DND-41 (cell line): ENCODE measurements around the gene DIAPH2.

Experiments used
- ATAC-seq: fragments of 200-7000 bp; cut with Tn5 transposase; 3 replicates; pipeline ENCODE4 v1.9.1; 2021; ENCODE audit warnings: low read depth; ENCODE audit not compliant: insufficient read depth
- DNase-seq: peaks from one replicate; pipeline ENCODE4 v3.0.0-alpha.2; 2020
- H2AFZ ChIP-seq: 2 replicates; pipeline ENCODE4 v1.6.0; 2012; ENCODE audit warnings: low read depth, low read length
- H3K27ac ChIP-seq: 2 replicates; pipeline ENCODE4 v1.5.1; 2012; ENCODE audit warnings: low read length, inconsistent platforms
- H3K27me3 ChIP-seq: fragments of 200-600 bp; sonication (generic); 2 replicates; pipeline ENCODE4 v1.6.0; 2012; ENCODE audit warnings: low read length, mild to moderate bottlenecking, inconsistent platforms; ENCODE audit not compliant: insufficient read depth, poor library complexity
- H3K36me3 ChIP-seq: 2 replicates; pipeline ENCODE4 v1.5.1; 2012; ENCODE audit warnings: low read length, inconsistent platforms; ENCODE audit not compliant: insufficient read depth
- H3K4me1 ChIP-seq: 2 replicates; pipeline ENCODE4 v1.5.1; 2012; ENCODE audit warnings: mild to moderate bottlenecking, low read length; ENCODE audit not compliant: insufficient read depth
- H3K4me2 ChIP-seq: 2 replicates; pipeline ENCODE4 v1.6.0; 2012; ENCODE audit warnings: mild to moderate bottlenecking, moderate library complexity, low read length, inconsistent platforms; ENCODE audit not compliant: insufficient read depth
- H3K4me3 ChIP-seq, 2 experiments: fragments of 200-600 bp in 1 of 2; shearing (Covaris generic) in 1 of 2; 2 replicates each; pipeline ENCODE4 v1.5.1; 2012 to 2016; ENCODE audit warnings: inconsistent platforms in 2 of 2, low read length in 2 of 2, mild to moderate bottlenecking in 2 of 2, low read depth in 1 of 2, moderate library complexity in 1 of 2
- H3K79me2 ChIP-seq: 2 replicates; pipeline ENCODE4 v1.6.0; 2012; ENCODE audit warnings: low read length, inconsistent platforms; ENCODE audit not compliant: insufficient read depth
- H3K9ac ChIP-seq: 2 replicates; pipeline ENCODE4 v1.6.0; 2012; ENCODE audit warnings: low read depth, mild to moderate bottlenecking, inconsistent platforms, low read length, moderate library complexity
- H3K9me3 ChIP-seq: 2 replicates; pipeline ENCODE4 v1.5.1; 2012; ENCODE audit warnings: low read length, moderate library complexity, mild to moderate bottlenecking, inconsistent platforms; ENCODE audit not compliant: insufficient read depth, severe bottlenecking
- H4K20me1 ChIP-seq: 2 replicates; pipeline ENCODE4 v1.6.0; 2012; ENCODE audit warnings: low read length; ENCODE audit not compliant: insufficient read depth
- CTCF ChIP-seq: IDR thresholded peaks from 2 replicates; pipeline ENCODE4 v1.5.1; 2012; ENCODE audit warnings: borderline replicate concordance, low read length, moderate library complexity, mild to moderate bottlenecking; ENCODE audit not compliant: poor library complexity, severe bottlenecking; ENCODE audit errors: extremely low read depth
- EZH2 ChIP-seq: IDR thresholded peaks from 3 replicates; pipeline ENCODE4 v1.6.1; 2012; ENCODE audit warnings: borderline replicate concordance, low read depth, mild to moderate bottlenecking, moderate library complexity, low read length, inconsistent platforms; ENCODE audit not compliant: severe bottlenecking

DIAPH2 gene

GRCh38 chrX:96997196-96997595 lies 312.6 kb downstream of the DIAPH2 start:
- TF ChIP-seq EZH2, result no peak
- no peak for TF ChIP-seq CTCF
- ATAC-seq, result no peak

GRCh38 chrX:97000682-97001368 lies 316.2 kb downstream of the DIAPH2 start:
- Histone ChIP-seq H2AFZ (no peak overlapping the region), H3K9me3 (no peaks in the 10 kb centered on the region), H3K4me2 (no peak overlapping the region), H4K20me1 (no peaks in the 10 kb centered on the region), H3K4me1 (no peaks in the 10 kb centered on the region), H3K9ac (no peak overlapping the region), H3K36me3 (no peaks in the 10 kb centered on the region), H3K4me3 (no peak overlapping the region), H3K79me2 (no peaks in the 10 kb centered on the region), H3K27me3 (no peaks in the 10 kb centered on the region), H3K27ac (no peak overlapping the region)
- TF ChIP-seq CTCF (no peak), EZH2 (no peak)
- DNase-seq (no peak), ATAC-seq (no peak)

More at GRCh38 chrX:96997196-96997595, 312.6 kb downstream of the DIAPH2 start:
- no peaks in the 10 kb centered on the region for H3K4me1 ChIP-seq
- H3K27me3 ChIP-seq, result no peaks in the 10 kb centered on the region
- H3K9me3 ChIP-seq, result no peaks in the 10 kb centered on the region
- H3K4me3 ChIP-seq, result no peak overlapping the region
- DNase-seq, result no peak
- H3K9ac ChIP-seq, result no peak overlapping the region
- no peak overlapping the region for H3K27ac ChIP-seq
- H2AFZ ChIP-seq, result no peak overlapping the region
- no peaks in the 10 kb centered on the region for H4K20me1 ChIP-seq
- no peak overlapping the region for H3K4me2 ChIP-seq
- no peaks in the 10 kb centered on the region for H3K79me2 ChIP-seq
- H3K36me3 ChIP-seq, result no peaks in the 10 kb centered on the region

DNA sequence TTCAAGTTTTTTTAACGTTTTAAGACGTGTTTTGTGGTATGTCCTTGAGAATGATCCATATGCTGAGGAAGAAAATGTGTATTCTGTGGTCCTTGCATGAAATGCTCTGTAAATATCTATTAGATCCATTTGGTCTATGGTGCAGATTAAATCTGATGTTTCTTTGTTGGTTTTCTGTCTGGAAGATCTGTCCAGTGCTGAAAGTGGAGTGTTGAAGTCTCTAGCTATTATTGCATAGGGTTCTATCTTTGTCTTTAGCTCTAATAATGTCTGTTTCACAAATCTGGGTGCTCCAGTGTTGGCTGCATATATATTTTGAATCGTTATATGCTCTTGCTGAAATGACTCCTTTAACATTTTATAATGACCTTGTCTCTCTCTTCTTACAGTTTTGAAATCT lies 321.5 kb downstream of the DIAPH2 start:
- no peaks in the 10 kb centered on the region for H3K27me3 ChIP-seq
- H3K27ac ChIP-seq, result no peak overlapping the region
- H3K9me3 ChIP-seq, result no peaks in the 10 kb centered on the region
- no peaks in the 10 kb centered on the region for H3K79me2 ChIP-seq
- H3K9ac ChIP-seq, result no peak overlapping the region
- no peak overlapping the region for H3K4me3 ChIP-seq
- no peak for ATAC-seq
- H3K4me2 ChIP-seq, result no peak overlapping the region
- TF ChIP-seq EZH2 (no peak), CTCF (no peak)
- H4K20me1 ChIP-seq, result no peaks in the 10 kb centered on the region
- no peaks in the 10 kb centered on the region for H3K36me3 ChIP-seq
- no peaks in the 10 kb centered on the region for H3K4me1 ChIP-seq
- H2AFZ ChIP-seq, result no peak overlapping the region
- no peak for DNase-seq
